Measurements from ENCODE around the gene CENPH.
"Not testable (repeated sequence)": the region's sequence is repeated elsewhere in the genome, so short reads cannot be mapped to it uniquely, and the experiment has no call there.

The CENPH gene

DNA sequence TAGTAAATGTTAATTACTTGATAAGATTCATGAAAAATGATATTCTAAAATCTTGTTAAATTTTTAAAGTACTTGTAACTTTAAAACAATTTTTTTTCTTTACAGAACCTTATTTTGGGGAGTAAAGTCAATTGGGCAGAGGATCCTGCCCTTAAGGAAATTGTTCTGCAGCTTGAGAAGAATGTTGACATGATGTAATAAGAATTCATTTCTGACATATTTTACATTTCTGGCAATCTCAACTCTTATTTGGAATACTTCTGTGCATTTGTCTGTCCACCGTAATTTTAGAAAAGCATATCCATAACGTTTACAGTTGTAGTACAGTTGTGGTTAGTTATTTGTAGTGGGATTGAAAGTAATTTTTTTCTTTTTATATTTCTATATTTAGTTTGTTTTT lies 20.2 kb downstream of the CENPH start:
- no peak for DNase-seq (ENCODE audit: low spot score)

GRCh38 chr5:69211200-69211599 lies 21.8 kb downstream of the CENPH start:
- no peak for DNase-seq (ENCODE audit: low spot score)

DNA sequence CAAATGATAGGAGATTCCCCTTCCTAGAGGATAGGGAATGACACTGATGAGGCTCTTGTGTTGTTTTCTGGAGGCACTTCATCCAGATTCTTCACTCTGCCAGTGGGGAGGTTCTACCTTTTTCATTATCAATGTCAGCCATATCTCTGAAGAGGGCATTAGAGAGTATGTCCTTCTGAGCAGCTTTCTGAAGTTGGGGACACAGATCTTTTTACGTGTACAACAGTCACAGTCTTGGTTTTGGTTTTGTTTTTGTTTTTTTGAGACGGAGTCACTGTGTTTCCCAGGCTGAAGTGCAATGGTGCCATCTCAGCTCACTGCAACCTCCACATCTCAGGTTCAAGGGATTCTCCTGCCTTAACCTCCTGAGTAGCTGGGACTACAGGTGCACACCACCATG lies 22.6 kb downstream of the CENPH start:
- no peak for DNase-seq (ENCODE audit: low spot score)

GRCh38 chr5:69213513-69214215 lies 24.3 kb downstream of the CENPH start:
- no peak for DNase-seq (ENCODE audit: low spot score)

- no peak for DNase-seq (ENCODE audit: low spot score)
Measured at GRCh38 chr5:69217151-69217511, 27.7 kb downstream of the CENPH start.

DNA sequence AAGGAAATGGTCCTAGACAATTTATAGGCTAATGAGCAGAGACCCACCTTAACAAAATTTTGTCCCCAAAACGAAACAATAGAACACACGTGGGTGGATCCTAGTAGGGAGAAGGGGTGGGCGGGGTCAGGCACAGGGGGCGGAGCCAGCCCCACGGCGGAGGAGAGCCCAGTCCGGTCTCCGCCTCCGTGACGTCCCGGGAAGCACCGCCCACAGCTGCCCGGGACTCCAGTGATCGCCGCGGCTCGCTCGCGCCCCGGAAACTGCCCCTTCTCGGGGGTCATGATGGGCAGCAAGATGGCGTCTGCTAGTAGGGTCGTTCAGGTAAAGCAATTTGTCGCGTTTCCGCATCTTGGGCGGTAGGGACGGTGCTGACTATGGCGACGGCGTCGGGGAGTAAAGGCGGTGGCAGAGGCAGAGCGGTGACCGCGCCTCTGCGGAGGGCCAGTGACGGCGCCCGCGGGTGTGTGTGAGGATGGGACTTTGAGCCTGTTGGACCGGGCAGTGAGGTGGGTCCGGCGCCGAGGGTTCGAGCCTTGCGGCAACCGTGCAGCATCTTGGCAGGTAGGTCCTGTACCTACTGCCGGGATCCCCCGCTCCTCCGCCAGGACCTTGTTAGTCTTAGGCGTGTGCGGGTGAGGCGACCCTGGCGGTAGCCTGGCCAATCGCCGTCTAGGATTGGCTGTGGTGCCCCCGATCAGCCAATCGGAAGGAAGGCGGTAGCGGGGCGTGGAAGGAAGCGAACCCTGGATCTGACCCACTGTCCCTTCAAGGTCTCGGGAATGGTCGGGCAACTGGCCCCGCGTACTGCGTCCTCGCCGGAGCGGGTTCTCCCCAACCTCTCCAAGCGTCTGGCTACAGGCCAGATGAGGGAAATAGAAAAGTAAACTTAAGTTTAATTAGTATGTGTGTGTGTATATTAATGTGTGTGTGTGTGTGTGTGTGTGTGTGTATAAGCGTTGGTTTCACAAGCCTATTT lies 28.5 kb downstream of the CENPH start:
- DNase-seq (ENCODE audit: low spot score): peak; percentile 96

DNA sequence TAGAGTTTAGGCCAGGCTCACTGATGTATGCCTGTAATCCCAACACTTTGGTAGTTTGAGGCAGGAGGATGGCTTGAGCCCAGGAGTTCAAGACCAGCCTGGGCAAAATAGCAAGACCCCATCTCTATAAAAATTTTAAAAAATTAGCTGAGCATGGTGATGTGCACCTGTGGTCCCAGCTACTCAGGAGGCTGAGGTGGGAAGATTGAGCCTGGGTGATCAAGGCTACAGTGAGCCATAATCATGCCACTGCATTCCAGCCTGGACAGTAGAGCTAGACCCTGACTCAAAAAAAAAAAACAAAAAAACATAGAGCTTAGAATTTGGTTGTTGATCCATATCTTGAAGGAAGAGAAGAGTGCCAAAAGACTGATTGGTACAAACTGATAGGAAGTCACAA lies 30.6 kb downstream of the CENPH start:
- no peak for DNase-seq (ENCODE audit: low spot score)

DNA sequence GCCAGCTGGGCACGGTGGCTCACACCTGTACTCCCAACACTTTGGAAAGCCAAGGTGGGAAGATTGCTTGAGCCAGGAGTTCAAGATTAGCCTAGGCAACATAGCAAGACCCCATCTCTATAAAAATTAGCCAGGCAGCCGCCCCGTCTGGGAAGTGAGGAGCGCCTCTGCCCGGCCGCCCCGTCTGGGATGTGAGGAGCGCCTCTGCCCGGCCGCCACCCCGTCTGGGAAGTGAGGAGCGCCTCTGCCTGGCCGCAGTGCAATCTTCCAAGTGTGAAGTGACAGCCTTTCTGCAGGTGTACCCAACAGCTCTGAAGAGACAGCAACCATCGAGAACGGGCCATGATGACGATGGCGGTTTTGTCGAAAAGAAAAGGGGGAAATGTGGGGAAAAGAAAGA lies 31.0 kb downstream of the CENPH start:
- DNase-seq (ENCODE audit: low spot score): not testable (repeated sequence)

GRCh38 chr5:69220833-69221232 lies 31.4 kb downstream of the CENPH start:
- DNase-seq (ENCODE audit: low spot score): not testable (repeated sequence)

DNA sequence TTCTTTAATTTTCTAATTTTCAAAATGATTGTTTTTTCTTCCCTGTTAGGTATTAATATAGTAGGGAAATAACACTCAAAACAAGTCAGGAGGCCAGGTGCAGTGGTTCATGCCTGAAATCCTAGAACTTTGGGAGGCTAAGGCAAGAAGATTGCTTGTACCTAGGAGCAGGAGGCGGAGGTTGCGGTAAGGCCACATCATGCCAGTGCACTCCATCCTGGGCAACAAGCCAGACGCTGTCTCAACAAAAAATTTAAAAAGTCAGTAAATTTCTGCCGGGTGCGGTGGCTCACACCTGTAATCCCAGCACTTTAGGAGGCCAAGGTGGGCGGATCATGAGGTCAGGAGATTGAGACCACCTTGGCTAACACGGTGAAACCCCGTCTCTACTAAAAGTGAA lies 35.1 kb downstream of the CENPH start:
- no peak for DNase-seq (ENCODE audit: low spot score)

DNA sequence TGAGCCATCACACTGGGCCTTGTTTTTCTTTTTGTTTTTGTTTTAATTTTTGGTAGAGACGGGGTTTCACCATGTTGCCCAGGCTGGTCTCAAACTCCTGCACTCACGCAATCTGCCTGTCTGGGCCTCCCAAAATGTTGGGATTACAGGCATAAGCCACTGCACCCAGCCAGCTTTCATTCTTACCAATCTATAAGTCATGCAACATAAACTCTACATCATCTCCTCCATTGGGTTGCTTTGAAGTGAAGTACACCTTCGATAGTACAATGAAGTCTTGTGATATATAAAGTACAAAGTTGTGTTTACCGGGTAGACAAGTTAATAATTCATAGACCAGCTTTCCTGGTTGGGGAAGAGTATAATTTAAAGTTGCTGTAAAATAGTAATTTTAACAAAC lies 36.5 kb downstream of the CENPH start:
- no peak for DNase-seq (ENCODE audit: low spot score)

GRCh38 chr5:69230181-69230580 lies 40.8 kb downstream of the CENPH start:
- DNase-seq (ENCODE audit: low spot score): no peak

DNA sequence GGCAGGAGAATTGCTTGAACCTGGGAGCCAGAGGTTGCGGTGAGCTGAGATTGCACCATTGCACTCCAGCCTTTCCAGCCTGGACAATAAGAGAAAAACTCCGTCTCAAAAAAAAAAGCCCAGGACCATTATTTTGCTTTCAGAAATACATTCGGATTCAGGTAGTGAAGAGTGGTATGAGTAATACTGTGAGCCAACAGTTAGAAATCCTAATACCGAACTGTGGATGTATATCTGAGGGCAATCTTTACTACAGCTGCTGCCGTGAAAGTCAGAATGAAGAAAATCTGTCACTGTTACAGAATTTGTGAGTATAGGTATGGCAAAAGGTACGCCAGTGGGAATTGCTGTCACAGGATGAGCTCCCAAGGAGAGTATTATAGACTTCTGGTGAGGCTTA lies 41.9 kb downstream of the CENPH start:
- DNase-seq (ENCODE audit: low spot score): no peak

- no peak for DNase-seq (ENCODE audit: low spot score)
Measured at GRCh38 chr5:69231851-69232250, 42.5 kb downstream of the CENPH start.

GRCh38 chr5:69234457-69235268 lies 45.3 kb downstream of the CENPH start, which contains the start of gene CDK7:
Gene CDK7, plus strand, starts transcription at chr5:69234886. Its CDS starts 90 bp downstream, at chr5:69234976.
- DNase-seq (ENCODE audit: low spot score): peak; percentile 87

GRCh38 chr5:69236733-69237132 lies 47.4 kb downstream of the CENPH start:
- DNase-seq (ENCODE audit: low spot score): not testable (repeated sequence)

DNA sequence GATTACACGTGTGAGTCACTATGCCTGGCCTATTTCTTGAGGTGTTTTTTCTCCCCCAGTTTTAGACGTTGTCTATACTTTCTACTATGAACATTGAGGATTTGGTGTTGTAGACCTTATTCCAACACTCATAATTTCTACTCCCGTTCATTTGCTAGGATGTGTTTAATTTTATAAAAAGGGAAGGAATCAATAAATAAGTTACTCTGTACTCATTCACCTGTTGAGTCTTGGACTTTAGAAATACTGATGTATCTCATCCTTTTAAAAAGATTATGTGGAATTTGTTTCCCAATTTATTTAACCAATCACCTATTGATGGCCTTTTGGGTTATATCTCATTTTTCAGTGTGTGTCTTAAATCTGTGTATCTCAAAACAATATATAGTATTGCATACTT lies 48.5 kb downstream of the CENPH start:
- no peak for DNase-seq (ENCODE audit: low spot score)

- DNase-seq (ENCODE audit: low spot score): no peak
Measured at GRCh38 chr5:69238760-69239251, 49.4 kb downstream of the CENPH start.

DNA sequence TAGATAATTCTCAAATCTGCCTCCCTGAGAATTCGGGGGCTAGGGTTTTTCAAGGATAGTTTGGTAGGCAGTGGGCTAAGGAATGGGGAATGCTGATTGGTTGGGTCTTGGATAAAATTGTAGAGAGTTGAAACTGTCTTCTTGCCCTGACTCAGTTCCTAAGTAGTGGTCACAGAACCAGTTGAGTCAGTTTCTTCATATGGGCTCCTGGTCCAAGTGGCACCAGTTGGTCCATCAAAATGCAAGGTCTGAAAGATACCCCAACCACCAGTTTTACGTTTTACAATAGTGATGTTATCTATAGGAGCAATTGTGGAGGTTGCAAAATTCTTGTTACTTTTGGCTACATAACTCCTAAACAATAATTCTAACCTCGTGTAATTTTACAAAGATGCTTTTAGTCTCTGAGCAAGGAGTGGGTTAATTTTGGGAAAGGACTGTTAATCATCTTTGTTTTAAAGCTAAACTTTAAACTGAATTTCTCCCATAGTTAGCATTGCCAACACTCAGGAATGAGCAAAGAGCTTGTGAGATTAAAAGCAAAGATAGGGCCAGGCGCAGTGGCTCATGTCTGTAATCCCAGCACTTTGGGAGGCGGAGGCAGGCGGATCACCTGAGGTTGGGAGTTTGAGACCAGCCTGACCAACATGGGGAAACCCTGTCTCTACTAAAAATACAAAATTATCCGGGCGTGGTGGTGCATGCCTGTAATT lies 53.0 kb downstream of the CENPH start:
- no peak for DNase-seq (ENCODE audit: low spot score)

DNA sequence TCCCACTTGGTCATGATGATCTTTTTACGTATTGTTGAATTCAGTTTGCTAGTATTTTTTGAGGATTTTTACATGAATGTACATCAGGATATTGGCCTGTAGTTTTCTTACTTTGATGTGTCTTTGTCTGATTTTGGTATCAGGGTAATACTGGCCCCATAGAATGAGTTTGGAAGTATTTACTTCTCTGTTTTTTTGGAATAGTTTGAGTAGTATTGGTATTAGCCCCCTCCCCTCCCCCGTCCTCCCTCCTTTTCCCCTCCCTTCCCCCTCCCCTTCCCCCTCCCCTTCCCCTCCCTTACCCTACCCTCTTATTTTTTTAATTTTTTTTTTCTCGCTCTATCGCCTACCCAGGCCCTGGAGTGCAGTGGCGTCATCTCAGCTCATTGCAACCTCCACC lies 55.6 kb downstream of the CENPH start:
- DNase-seq (ENCODE audit: low spot score): no peak

GRCh38 chr5:69248019-69248418 lies 58.6 kb downstream of the CENPH start:
- DNase-seq (ENCODE audit: low spot score): no peak

GRCh38 chr5:69250593-69250992 lies 61.2 kb downstream of the CENPH start:
- DNase-seq (ENCODE audit: low spot score): no peak
